Activated naive CD4-positive, alpha-beta T cell (primary cell): Measurements from ENCODE around the gene TRPV2.
"Not testable (repeated sequence)": the region's sequence is repeated elsewhere in the genome, so short reads cannot be mapped to it uniquely, and the experiment has no call there.

Experiments used
- DNase-seq, 4 experiments: peaks; one replicate each; lab custom pipeline; 2025; lab: John Stamatoyannopoulos, UW

Gene TRPV2, protein sequence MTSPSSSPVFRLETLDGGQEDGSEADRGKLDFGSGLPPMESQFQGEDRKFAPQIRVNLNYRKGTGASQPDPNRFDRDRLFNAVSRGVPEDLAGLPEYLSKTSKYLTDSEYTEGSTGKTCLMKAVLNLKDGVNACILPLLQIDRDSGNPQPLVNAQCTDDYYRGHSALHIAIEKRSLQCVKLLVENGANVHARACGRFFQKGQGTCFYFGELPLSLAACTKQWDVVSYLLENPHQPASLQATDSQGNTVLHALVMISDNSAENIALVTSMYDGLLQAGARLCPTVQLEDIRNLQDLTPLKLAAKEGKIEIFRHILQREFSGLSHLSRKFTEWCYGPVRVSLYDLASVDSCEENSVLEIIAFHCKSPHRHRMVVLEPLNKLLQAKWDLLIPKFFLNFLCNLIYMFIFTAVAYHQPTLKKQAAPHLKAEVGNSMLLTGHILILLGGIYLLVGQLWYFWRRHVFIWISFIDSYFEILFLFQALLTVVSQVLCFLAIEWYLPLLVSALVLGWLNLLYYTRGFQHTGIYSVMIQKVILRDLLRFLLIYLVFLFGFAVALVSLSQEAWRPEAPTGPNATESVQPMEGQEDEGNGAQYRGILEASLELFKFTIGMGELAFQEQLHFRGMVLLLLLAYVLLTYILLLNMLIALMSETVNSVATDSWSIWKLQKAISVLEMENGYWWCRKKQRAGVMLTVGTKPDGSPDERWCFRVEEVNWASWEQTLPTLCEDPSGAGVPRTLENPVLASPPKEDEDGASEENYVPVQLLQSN

DNA sequence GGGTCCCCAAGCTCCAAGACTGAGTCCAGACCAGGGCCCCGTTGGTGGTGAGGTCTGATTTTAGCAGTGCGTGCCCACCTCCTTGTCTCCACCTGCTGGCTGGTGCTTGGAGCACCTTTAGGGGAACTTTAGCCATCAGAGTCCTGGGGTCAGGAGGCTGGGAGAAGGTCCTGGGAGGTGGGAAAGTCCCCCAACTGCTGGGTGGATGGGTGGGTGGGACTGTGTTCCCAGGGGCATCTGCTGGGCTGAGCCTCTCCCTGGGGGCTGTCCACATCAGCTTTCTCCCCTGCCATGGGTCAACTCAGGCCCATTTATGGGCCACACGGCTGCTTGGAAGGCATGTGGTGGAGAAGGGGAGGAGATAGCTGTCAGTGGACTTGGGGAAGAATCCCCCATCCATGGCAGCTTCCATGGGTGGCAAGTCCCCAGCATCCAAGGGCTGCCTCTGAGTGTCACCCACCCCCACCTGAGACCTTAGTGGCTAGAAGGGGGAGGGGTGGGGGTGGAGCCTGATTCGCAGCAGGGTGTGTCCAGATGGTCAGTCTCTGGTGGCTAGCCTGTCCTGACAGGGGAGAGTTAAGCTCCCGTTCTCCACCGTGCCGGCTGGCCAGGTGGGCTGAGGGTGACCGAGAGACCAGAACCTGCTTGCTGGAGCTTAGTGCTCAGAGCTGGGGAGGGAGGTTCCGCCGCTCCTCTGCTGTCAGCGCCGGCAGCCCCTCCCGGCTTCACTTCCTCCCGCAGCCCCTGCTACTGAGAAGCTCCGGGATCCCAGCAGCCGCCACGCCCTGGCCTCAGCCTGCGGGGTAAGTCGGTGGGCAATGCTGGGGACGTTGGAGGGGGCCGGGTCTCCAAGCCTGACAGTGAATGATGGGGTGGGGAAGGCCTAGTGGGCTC, at the start of gene TRPV2:
TRPV2 (plus strand) TSS at position 541 of the 894 bp plus-strand sequence. CDS start 2,098 bp downstream, outside the sequence.
- peak in 2 of 4 experiments; percentile 19 to 44 for DNase-seq

DNA sequence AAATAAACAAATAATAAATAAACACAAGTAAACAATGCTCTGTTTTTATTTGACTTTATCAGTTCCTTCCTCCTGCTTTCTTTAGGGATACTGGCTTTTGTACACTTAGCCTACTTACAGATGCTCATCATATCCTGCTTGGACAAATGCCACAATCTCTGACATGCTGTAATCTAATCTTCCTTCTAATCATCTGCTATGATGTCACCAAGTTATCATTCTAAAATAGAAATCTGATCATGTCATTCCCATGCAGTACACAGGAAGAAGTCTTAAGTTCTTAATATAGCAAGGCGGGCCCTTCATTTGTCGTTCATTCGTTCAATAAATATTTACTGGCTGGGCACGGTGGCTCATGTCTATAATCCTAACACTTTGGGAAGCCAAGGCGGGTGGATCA, 43.6 kb upstream of the TRPV2 start:
- DNase-seq, result no peak

DNA sequence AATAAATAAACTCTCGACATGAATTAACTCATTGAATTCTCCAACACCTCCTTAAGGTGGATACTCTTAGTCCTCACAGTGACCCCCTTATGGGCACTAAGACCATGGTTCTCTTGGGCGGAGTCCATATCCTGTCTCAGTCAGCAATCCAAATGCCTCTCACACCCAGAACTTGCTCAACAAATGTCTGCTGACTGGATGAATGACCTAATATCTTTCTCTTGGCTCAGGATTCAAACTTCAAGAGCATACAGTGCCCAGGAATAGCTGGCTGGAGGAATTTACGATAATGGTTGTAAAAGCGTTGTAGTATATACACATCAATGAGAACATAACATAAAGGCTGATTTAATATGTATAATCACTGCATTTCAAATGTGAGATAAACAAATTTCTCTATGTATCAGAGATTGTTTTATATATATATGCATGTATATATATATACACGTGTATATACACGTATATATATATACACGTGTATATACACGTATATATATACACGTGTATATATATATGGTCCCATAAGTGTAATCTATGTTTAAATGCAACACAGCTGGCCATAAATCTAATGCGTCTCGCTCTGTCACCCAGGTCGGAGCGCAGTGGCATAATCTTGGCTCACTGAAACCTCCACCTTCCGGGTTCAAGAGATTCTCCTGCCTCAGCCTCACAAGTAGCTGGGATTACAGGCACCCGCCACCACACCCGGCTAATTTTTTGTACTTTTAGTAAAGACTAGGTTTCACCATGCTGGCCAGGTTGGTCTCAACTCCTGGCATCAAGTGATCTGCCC, 41.0 kb upstream of the TRPV2 start:
- no peak for DNase-seq

DNA sequence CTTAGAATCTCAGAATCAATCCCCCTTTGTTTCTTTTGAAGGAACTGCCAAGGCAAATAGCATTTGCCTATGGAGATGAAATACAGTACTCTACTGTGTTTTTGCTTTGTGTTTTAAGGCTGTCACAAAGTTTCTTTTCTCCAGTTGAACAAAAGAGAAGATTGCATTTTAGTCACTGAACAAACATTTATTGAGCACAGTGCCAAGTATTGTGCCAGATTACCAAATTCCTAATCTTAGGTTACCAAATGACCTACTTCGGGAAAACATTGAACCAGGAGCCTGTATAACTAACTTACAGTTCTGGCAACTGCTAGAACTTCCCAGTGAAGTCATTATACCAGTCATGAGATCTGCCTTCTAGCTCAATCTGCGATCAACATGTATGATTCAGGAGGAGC, 37.4 kb upstream of the TRPV2 start:
- no peak for DNase-seq

DNA sequence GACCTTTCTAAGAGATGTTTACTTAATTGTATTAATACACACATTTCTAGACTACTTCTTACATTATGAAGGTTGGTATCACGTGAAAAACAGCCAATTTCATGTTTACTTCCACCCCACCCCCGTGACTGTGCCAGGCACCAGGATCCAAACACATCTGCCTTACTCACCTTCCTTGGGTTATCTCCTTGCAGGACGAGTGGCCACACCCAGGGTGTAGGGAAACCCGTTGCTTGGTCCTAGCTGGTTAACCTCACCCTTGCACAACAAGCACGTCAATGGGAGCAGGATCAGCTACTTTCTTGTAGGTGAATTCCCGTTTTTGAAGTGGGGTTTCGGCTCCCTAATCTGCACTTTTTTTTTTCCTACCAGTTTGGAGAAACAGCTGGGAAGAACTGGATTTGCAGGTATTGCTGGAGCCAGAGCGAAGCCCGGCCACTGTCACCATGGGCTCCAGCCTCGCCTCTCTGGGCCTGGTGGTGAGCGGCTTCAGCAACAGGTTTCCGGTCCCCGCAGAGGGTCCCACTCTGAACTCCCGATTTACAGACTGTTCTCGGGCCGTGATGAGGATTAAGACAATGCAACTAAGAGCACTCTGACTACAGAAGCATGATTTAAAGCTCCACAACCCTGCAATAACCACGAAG, 36.6 kb upstream of the TRPV2 start:
- no peak for DNase-seq

DNA sequence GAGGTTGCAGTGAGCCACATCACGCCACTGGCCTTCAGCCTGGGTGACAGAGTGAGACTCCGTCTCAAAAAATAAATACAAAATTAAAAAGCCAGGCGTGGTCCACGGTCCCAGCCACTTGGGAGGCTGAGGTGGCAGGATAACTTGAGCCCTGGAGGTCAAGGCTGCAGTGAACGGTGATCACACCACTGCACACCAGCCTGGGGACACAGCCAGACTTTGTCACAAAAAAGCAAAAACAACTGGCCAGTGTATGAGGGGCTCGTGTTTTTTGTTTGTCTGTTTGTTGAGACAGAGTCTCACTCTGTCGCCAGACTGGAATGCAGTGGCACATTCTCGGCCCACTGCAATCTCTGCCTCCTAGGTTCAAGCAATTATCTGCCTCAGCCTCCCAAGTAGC, 35.7 kb upstream of the TRPV2 start:
- DNase-seq, result no peak

DNA sequence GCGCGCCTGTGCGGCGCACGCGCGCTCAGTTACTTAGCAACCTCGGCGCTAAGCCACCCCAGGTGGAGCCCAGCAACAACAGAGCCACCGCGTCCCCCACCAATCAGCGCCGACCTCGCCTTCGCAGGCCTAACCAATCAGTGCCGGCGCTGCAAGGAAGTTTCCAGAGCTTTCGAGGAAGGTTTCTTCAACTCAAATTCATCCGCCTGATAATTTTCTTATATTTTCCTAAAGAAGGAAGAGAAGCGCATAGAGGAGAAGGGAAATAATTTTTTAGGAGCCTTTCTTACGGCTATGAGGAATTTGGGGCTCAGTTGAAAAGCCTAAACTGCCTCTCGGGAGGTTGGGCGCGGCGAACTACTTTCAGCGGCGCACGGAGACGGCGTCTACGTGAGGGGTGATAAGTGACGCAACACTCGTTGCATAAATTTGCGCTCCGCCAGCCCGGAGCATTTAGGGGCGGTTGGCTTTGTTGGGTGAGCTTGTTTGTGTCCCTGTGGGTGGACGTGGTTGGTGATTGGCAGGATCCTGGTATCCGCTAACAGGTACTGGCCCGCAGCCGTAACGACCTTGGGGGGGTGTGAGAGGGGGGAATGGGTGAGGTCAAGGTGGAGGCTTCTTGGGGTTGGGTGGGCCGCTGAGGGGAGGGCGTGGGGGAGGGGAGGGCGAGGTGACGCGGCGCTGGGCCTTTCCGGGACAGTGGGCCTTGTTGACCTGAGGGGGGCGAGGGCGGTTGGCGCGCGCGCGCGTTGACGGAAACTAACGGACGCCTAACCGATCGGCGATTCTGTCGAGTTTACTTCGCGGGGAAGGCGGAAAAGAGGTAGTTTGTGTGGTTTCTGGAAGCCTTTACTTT, 34.5 kb upstream of the TRPV2 start, which contains the start of gene UBB:
UBB (plus strand) TSS at position 452 of the 856 bp plus-strand sequence. CDS start 817 bp downstream, outside the sequence.
- peak; percentile 78 to 88 (median 83) for DNase-seq

DNA sequence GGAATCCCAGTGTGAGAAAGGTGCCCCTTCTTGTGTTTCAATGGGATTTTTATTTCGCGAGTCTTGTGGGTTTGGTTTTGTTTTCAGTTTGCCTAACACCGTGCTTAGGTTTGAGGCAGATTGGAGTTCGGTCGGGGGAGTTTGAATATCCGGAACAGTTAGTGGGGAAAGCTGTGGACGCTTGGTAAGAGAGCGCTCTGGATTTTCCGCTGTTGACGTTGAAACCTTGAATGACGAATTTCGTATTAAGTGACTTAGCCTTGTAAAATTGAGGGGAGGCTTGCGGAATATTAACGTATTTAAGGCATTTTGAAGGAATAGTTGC, 33.9 kb upstream of the TRPV2 start:
- DNase-seq, result no peak

DNA sequence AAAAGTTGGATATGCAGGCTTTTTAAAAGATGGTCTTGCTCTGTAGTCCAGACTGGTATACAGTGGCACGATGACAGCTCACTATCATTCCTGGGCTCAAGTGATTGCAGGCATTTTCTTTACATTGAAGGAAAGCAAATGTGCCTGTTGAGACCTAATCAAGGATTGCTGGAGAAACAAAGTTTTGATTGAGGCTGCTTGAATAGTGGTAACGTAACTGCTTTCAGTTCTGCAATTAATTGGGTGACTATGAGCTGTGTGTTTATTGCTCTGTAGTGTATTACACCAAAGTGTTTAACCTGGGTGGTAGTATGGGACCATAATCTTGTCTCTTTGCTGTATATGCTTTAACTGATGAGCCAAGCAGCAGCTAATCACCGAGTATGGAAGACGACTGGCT, 32.2 kb upstream of the TRPV2 start:
- no peak for DNase-seq

DNA sequence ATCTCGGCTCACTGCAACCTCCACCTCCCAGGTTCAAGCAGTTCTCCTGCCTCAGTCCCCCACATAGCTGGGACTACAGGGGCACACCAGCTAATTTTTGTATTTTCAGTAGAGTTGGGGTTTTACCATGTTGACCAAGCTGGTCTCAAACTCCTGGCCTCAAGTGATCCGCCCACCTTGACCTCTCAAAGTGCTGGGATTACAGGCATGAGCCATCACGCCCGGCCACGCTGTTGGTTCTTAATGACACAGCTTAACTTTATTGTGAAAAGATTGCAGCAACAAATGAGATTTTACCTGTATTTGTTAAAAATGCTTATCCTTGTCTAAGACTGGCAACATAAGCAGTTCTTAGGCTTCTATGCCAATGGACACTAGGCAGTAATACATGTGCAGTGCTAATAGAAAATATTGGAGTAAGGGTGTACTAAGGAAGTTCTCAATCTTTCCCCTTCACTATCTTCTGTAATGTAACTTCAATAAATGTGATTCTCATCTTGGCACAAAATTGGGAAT, 31.5 kb upstream of the TRPV2 start:
- no peak for DNase-seq

DNA sequence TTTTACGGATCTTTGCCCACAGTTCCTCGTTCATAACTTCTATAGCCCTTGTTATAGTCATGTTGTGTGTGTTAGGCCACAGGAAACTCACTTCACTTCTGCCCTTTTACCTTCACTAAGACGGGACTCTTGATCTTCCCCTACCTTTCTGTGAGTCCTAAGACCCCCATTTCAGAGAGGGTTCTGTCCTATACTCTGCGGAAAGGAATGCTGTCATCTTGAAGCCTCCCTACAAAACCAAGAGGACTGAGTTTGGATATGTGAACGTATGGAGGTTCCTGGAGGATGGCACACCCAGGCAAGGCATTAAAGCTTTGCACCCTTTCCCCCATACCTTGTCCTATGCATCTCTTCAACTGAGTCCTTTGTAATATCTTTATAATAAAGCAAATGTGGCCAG, 30.8 kb upstream of the TRPV2 start:
- DNase-seq, result no peak

DNA sequence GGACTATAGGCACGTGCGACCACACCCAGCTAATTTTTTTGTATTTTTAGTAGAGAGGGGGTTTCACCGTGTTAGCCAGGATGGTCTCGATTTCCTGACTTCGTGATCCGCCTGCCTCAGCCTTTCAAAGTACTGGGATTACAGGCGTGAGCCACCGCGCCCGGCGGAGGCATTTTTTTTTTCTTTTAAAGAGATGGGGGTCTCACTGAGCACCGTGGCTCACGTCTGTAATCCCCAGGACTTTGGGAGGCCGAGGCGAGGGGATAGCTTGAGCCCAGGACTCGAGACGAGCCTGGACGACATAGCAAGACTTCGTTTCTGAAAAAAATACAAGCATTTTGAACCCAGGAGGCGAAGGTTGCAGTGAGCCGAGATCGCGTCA, 29.3 kb upstream of the TRPV2 start:
- DNase-seq, result not testable (repeated sequence)

DNA sequence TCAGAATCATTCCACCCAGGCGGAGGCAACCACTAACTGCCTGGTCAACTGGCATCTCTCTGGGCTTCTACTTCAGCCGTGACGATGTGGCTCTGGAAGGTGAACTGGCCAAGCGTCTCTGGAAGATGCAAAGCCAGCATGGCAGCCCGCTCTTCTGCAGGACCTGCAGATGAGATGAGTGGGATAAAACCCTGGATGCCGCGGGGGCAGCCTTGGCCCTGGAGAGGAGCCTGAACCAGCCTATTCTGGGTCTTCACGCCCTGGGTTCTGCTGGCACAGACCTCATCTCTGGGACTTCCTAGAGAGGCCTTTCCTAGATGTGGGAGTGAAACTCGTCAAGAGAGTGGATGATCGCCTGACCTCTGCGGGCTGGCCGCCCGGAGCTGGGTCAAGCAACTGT, 23.9 kb upstream of the TRPV2 start:
- DNase-seq, result no peak

DNA sequence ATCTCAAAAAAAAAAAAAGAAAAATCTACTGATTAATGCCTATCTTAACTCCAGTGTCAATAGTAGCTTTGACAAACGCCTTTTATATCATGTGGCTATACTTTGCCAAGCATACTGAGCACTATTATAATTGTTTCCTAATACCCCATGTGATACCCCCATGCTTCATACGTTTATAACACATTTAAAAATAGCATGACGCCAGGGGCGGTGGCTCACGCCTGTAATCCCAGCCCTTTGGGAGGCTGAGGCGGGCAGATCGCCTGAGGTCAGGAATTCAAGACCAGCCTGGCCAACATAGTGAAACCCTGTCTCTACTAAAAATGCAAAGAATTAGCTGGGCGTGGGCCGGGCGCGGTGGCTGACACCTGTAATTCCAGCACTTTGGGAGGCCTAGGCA, 22.9 kb upstream of the TRPV2 start:
- not testable (repeated sequence) for DNase-seq

DNA sequence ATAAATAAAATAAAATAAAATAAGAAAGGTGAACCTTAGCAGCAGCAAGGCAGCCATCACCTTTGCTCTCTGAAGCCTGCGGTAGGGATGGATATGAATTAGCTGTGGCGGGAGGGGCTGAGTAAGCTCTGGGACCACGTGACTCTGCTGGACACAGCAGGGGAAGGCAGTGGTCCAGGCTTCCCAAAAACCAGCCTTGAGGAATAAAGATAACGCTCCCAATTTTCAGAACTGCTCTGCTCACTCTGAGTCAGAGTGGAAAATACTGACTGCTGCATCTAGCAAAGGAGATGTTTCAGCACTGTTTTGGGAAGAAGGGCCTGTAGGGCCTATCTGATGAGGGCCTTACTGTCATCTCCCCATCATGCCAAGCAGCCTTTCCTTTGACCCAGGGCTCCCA, 19.5 kb upstream of the TRPV2 start:
- not testable (repeated sequence) for DNase-seq

DNA sequence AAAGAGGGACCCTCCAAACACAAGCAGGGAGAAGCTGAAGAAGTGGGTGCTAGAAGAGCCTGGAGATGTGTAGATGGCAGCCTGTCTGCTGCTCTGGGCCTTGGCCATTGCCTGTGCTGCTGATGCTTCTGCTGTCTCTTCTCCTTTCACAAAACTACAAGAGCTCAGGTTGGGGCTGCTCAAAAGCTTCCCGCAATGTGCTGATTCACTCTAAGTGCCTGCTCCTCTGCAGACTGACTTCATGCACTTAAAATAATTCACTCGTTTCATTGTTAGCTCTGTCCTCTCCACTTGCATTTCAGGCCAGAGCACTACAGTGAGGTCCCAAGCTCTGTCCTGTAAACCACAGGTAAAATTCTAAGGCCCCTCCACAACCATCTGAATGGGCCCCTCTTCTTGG, 18.7 kb upstream of the TRPV2 start:
- not testable (repeated sequence) for DNase-seq

DNA sequence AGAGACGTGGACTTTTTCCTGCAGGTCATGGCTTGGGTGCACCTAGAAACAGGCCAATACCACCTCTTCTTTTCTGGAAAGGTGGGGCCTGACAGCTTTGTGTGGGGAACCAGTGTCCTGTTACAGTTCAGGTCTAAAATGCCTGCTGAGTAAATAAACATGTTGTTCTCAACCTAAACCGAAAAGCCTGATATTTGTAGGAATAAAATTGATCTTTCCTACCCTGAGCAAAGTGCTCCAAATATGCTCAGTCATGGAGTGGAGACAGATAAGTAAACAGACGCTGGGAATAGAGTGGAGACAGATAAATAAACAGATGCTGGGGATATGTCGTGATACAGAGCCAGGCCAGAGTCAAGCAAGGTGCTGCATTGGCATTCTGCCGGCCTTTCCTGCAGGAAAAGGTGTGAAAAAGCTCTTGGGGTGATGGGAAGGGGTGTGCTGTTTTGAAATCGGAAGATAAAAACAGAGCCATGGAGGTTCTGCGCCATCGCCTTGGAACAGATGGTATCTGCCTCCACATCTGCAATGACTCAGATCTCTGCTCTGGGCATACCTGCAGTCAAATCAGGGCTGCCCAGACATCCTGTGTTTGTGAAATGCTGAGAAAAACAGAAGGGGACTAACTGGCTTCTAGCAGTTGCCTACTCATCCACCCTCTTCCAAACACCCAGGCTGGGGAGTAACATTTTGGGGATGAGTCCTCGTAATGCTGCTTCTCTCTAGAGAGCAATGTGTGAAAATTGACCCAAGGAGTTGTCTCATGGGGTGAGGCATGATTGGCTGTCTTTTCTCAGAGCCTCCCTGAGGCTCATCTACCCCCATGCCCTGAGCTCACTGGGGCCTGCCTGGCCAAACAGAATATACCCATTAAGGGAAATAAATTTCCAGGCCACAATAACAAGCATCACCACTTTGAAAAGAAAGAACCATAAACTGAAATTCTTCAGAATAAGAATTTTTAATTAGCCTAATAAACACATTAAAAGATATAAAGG, 16.8 kb upstream of the TRPV2 start:
- no peak for DNase-seq

DNA sequence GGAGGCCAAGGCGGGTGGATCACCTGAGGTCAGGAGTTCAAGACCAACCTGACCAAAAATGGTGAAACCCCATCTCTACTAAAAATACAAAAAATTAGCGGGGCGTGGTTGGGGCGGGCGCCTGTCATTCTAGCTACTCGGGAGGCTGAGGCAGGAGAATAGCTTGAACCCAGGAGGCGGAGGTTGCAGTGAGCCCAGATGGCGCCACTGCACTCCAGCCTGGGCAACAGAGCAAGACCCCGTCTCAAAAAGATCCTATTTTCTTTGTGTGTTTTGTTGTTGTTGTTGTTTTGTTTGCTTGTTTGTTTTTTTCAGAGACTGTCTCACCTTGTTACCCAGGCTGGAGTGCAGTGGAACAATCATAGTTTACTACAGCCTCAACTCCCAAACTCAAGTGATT, 11.5 kb upstream of the TRPV2 start:
- DNase-seq, result not testable (repeated sequence)
